ENCODE data around the gene ELAC1. TPM values are rescaled to one million over a fixed set of nuclear protein-coding genes. Genes with fewer than 3 reads are reported as not detected.
"Not testable (repeated sequence)": the region's sequence is repeated elsewhere in the genome, so short reads cannot be mapped to it uniquely, and the experiment has no call there.

Gene ELAC1
- total RNA-seq, 4 donors from 2014 or later = 2.9 to 11.6 (median 5.2) TPM

- no peak for DNase-seq (ENCODE audit: low spot score in 2 of 2)
- no peaks in the 10 kb centered on the region for H3K36me3 ChIP-seq
- H3K27me3 ChIP-seq = no peaks in the 10 kb centered on the region
- H3K27ac ChIP-seq = no peak overlapping the region
- H3K9me3 ChIP-seq = no peaks in the 10 kb centered on the region
- no peaks in the 10 kb centered on the region for H3K4me1 ChIP-seq
- TF ChIP-seq EP300 (IDR thresholded peaks at IDR 0.05) = no peak
- no peak for TF ChIP-seq CTCF (IDR thresholded peaks at IDR 0.05)
- no peak for TF ChIP-seq POLR2A (IDR thresholded peaks at IDR 0.05)
- WGBS, 2 donors = 76 to 80% methylated on average over 2 of the region's 2 CpGs
- no peak overlapping the region for H3K4me3 ChIP-seq
Measured at GRCh38 chr18:50994031-50994430, 26.2 kb downstream of the ELAC1 start.

- H3K9me3 ChIP-seq; DNase-seq (ENCODE audit: low spot score in 2 of 2); H3K4me1 ChIP-seq; H3K4me3 ChIP-seq; H3K27ac ChIP-seq; H3K27me3 ChIP-seq: not testable (repeated sequence)
- 97% methylated on average over 2 of the region's 2 CpGs for WGBS, 2 donors
- peaks cover 0 to 22% (median 0%) of the 10 kb centered on the region in 3 donors for H3K36me3 ChIP-seq
Measured at GRCh38 chr18:51003174-51003573, 35.3 kb downstream of the ELAC1 start.

GRCh38 chr18:51006061-51006818 lies 38.4 kb downstream of the ELAC1 start:
- WGBS, 2 donors = 86 to 88% methylated on average over 5 of the region's 5 CpGs
- TF ChIP-seq EP300 (IDR thresholded peaks at IDR 0.05) (no peak), POLR2A (IDR thresholded peaks at IDR 0.05) (no peak), CTCF (IDR thresholded peaks at IDR 0.05) (no peak)
- no peak for DNase-seq (ENCODE audit: low spot score in 2 of 2)
- no peaks in the 10 kb centered on the region for H3K9me3 ChIP-seq
- no peaks in the 10 kb centered on the region for H3K27me3 ChIP-seq
- peaks cover 0 to 4% (median 0%) of the 10 kb centered on the region in 3 donors for H3K36me3 ChIP-seq
- H3K4me3 ChIP-seq = no peak overlapping the region
- H3K27ac ChIP-seq = no peak overlapping the region
- H3K4me1 ChIP-seq = no peaks in the 10 kb centered on the region

- TF ChIP-seq EP300 (IDR thresholded peaks at IDR 0.05) (no peak), CTCF (IDR thresholded peaks at IDR 0.05) (no peak), POLR2A (IDR thresholded peaks at IDR 0.05) (no peak)
- Histone ChIP-seq H3K9me3 (no peaks in the 10 kb centered on the region), H3K4me1 (no peaks in the 10 kb centered on the region), H3K36me3 (no peaks in the 10 kb centered on the region), H3K4me3 (no peak overlapping the region), H3K27ac (no peak overlapping the region), H3K27me3 (no peaks in the 10 kb centered on the region)
- DNase-seq (ENCODE audit: low spot score in 2 of 2) = no peak
- WGBS, 2 donors = 59 to 75% methylated on average over 9 to 13 of the region's 13 CpGs
Measured at GRCh38 chr18:51006948-51007789, 39.3 kb downstream of the ELAC1 start.

- H3K36me3 ChIP-seq = no peaks in the 10 kb centered on the region
- no peaks in the 10 kb centered on the region for H3K4me1 ChIP-seq
- H3K27ac ChIP-seq = no peak overlapping the region
- no peak overlapping the region for H3K4me3 ChIP-seq
- no peaks in the 10 kb centered on the region for H3K27me3 ChIP-seq
- 45 to 60% methylated on average over 1 of the region's 1 CpG for WGBS, 2 donors
- no peak for DNase-seq (ENCODE audit: low spot score in 2 of 2)
- TF ChIP-seq CTCF (IDR thresholded peaks at IDR 0.05) (no peak), EP300 (IDR thresholded peaks at IDR 0.05) (no peak), POLR2A (IDR thresholded peaks at IDR 0.05) (no peak)
- H3K9me3 ChIP-seq = no peaks in the 10 kb centered on the region
Measured at GRCh38 chr18:51007790-51008139, 39.9 kb downstream of the ELAC1 start.
